ENCODE measurements around the gene JUN. TPM values are rescaled to one million over a fixed set of nuclear protein-coding genes. Genes with fewer than 3 reads are reported as not detected.
A peak's percentile ranks its signal among the peaks of the same experiment; 100 is the strongest.

JUN gene
- total RNA-seq, 1 donor from 2014 or later = 134 TPM

DNA sequence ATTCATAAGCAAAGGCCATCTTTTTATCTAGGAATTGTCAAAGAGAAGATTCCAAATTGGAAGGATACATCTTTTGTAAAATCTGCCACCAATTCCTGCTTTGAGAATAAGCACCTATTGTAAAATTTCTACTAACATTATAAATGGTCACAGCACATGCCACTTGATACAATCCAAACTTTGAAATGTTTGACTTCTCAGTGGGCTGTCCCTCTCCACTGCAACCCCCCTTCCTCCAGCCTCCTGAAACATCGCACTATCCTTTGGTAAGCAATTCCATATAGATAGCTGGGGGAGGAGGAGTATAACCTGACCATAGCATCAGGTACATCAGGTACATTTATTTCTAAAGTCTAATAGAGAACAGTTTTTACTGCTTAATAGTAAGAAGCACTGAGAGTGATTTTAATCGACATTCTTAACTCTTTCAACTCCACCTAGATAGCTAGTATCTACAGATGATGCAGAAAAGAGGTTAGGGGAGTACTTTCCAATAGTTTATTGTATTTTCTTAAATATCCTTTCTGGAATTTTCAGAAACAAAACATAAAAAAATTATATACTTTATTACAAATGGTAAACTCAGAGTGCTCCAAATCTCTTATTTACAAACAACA lies 2.9 kb downstream of the JUN start:
- Mint-ChIP-seq H3K36me3 (ENCODE audit: unreplicated experiment) (peaks cover 13% of the 10 kb centered on the region), H3K9me3 (ENCODE audit: unreplicated experiment) (no peaks in the 10 kb centered on the region), H3K27me3 (ENCODE audit: unreplicated experiment) (no peaks in the 10 kb centered on the region), H3K4me3 (ENCODE audit: unreplicated experiment) (peak overlapping the region; percentile 89), H3K4me1 (ENCODE audit: unreplicated experiment) (peaks cover 29% of the 10 kb centered on the region), H3K27ac (ENCODE audit: unreplicated experiment) (peak overlapping the region; percentile 31)
- TF ChIP-seq, protein P1, sequence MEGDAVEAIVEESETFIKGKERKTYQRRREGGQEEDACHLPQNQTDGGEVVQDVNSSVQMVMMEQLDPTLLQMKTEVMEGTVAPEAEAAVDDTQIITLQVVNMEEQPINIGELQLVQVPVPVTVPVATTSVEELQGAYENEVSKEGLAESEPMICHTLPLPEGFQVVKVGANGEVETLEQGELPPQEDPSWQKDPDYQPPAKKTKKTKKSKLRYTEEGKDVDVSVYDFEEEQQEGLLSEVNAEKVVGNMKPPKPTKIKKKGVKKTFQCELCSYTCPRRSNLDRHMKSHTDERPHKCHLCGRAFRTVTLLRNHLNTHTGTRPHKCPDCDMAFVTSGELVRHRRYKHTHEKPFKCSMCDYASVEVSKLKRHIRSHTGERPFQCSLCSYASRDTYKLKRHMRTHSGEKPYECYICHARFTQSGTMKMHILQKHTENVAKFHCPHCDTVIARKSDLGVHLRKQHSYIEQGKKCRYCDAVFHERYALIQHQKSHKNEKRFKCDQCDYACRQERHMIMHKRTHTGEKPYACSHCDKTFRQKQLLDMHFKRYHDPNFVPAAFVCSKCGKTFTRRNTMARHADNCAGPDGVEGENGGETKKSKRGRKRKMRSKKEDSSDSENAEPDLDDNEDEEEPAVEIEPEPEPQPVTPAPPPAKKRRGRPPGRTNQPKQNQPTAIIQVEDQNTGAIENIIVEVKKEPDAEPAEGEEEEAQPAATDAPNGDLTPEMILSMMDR (IDR thresholded peaks at IDR 0.05) = no peak
- DNase-seq (ENCODE audit: extremely low spot score, unreplicated experiment) = no peak

DNA sequence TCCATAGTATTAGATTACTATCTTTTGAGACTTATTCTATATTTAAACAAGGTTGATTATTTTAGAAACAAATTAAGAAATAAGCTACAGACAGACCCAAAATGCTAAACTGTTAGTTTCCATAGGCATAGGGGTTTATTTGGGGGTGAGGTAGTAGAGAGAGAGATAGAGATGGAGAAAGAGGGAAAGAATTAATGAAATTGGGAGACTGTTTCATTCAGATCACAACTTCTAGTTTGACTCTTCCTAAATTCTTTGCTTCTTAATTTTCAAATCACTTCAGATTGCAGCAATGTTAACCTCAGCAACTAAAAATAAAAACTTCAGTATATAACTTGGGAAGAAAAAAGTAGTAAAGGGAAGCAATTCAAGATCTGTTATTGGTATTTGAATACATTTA lies 3.4 kb downstream of the JUN start:
- peaks cover 23% of the 10 kb centered on the region for H3K4me1 Mint-ChIP-seq (ENCODE audit: unreplicated experiment)
- peak overlapping the region; percentile 89 for H3K4me3 Mint-ChIP-seq (ENCODE audit: unreplicated experiment)
- no peaks in the 10 kb centered on the region for H3K27me3 Mint-ChIP-seq (ENCODE audit: unreplicated experiment)
- no peaks in the 10 kb centered on the region for H3K9me3 Mint-ChIP-seq (ENCODE audit: unreplicated experiment)
- peak overlapping the region; percentile 46 for H3K27ac Mint-ChIP-seq (ENCODE audit: unreplicated experiment)
- peaks cover 13% of the 10 kb centered on the region for H3K36me3 Mint-ChIP-seq (ENCODE audit: unreplicated experiment)
- DNase-seq (ENCODE audit: extremely low spot score, unreplicated experiment) = no peak
- TF ChIP-seq, protein P1 (IDR thresholded peaks at IDR 0.05) = no peak

DNA sequence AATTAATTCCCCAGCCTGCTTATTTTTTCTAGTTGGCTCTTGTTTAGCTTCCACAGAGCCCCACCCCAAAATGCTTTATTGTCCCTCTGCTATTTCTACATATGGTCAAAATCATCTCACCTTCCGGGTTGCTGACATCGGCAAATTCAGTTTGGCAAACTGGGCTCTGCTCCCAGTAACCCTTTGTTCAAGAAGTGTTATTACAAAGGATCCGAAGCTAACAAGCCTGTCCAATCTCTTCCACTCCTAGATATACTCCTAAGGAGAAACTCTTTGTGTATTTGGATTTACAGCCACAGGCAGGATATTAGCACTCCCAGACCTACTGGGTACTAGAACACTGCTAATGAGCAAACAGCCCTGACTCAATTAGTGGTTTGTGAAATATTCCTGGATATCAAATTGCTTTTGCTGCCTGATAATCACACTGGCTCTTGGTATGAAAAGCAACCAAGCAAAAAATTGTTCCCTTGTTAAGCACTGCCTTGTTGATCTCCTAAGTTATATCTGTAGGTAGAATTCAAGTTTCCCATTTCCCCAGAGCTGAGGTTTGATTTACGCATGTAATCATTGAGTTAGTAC lies 4.0 kb downstream of the JUN start:
- no peaks in the 10 kb centered on the region for H3K9me3 Mint-ChIP-seq (ENCODE audit: unreplicated experiment)
- H3K4me1 Mint-ChIP-seq (ENCODE audit: unreplicated experiment) = peaks cover 20% of the 10 kb centered on the region
- peaks cover 13% of the 10 kb centered on the region for H3K36me3 Mint-ChIP-seq (ENCODE audit: unreplicated experiment)
- no peak for DNase-seq (ENCODE audit: extremely low spot score, unreplicated experiment)
- H3K4me3 Mint-ChIP-seq (ENCODE audit: unreplicated experiment) = peak overlapping the region; percentile 89
- TF ChIP-seq, protein P1 (IDR thresholded peaks at IDR 0.05) = no peak
- peak overlapping the region; percentile 46 for H3K27ac Mint-ChIP-seq (ENCODE audit: unreplicated experiment)
- no peaks in the 10 kb centered on the region for H3K27me3 Mint-ChIP-seq (ENCODE audit: unreplicated experiment)

- Mint-ChIP-seq H3K9me3 (ENCODE audit: unreplicated experiment) (no peaks in the 10 kb centered on the region), H3K27ac (ENCODE audit: unreplicated experiment) (no peak overlapping the region), H3K4me1 (ENCODE audit: unreplicated experiment) (peaks cover 25% of the 10 kb centered on the region), H3K36me3 (ENCODE audit: unreplicated experiment) (peaks cover 13% of the 10 kb centered on the region), H3K27me3 (ENCODE audit: unreplicated experiment) (no peaks in the 10 kb centered on the region), H3K4me3 (ENCODE audit: unreplicated experiment) (no peak overlapping the region)
- TF ChIP-seq, protein P1 (IDR thresholded peaks at IDR 0.05) = no peak
- no peak for DNase-seq (ENCODE audit: extremely low spot score, unreplicated experiment)
These were observed 4.6 kb downstream of the JUN start for GRCh38 chr1:58779059-58779754.

DNA sequence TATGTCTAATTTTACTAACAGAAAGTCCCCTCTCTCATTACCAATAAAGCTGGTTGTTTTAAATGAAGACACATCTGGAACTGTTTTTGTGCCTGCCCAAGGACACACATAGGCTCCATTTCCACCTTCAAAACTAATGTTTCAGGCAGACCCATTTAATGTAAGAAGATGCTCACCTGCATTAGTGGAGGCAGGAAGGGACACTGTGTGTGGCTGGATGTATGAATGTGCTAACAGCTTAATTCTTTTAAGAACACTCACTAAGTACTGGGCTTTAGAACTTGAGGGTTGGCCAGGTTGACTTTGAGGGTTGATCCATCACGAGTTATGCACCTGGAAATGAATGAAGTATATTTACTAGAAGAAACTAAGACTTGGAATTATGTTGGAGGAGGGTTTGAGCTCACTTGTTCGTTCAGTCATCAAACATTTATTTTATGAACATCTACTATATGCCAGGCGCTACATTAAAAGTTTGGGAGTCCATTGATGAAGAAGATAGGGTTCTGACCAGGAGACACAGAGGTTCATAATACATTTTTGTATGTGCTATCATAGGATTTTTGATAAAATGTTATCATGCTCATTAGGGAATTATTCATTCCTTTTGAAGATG lies 5.4 kb downstream of the JUN start:
- H3K36me3 Mint-ChIP-seq (ENCODE audit: unreplicated experiment) = peaks cover 13% of the 10 kb centered on the region
- H3K9me3 Mint-ChIP-seq (ENCODE audit: unreplicated experiment) = no peaks in the 10 kb centered on the region
- no peaks in the 10 kb centered on the region for H3K27me3 Mint-ChIP-seq (ENCODE audit: unreplicated experiment)
- H3K4me3 Mint-ChIP-seq (ENCODE audit: unreplicated experiment) = no peak overlapping the region
- TF ChIP-seq, protein P1 (IDR thresholded peaks at IDR 0.05) = no peak
- H3K4me1 Mint-ChIP-seq (ENCODE audit: unreplicated experiment) = peaks cover 32% of the 10 kb centered on the region
- no peak for DNase-seq (ENCODE audit: extremely low spot score, unreplicated experiment)
- H3K27ac Mint-ChIP-seq (ENCODE audit: unreplicated experiment) = no peak overlapping the region
